HL-60/S4 (cell line): ENCODE data around the gene MRGPRE.

Experiments
- in situ Hi-C: fragments of 300-500 bp; cut with MboI; formaldehyde crosslinking; loops from 2 replicates; pipeline ENCODE4 v1.14.3; 2022; ENCODE audit warnings: low sequenced_read_pairs

The MRGPRE gene

DNA sequence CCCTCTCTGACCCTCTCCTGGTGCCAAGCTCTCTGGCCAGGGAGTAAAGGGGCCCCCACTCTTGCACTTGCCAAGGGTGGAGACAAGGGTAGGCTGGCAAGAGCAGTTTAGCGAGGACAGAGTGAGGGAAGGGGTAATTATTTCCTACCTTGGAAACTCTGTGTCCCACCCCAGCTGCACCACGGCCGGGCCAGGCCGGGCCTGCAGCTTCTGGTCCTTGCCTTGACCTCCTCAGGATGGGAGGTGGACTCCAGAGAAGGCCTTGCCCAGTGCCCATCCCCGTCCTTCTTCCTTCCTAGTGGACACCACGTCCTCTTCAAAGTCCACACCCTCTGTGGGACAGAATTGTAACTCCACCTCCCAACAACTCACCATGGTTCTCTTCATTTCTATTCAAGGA lies 48.7 kb downstream of the MRGPRE start:
- in situ Hi-C loops, result no loop called here

DNA sequence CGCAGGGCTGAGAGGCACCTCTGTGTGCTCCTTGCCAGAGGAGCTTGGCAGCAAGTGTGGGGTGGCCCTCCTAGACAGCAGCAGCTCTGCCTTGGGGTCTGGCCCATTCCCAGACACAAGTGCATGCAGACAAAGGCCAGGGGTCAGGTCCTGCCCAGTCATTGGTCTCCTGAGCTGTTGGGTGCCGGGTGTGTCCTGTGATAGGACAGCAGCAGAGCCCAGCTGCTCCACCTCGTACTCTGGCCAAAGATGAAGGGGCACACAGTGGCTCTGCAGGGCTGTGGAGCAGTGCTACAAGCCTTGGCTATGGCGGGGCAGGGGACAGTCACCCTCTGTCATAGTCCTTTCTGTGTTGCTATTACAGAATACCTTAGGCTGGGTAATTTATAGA lies 49.8 kb downstream of the MRGPRE start:
- in situ Hi-C loops, result no loop called here

DNA sequence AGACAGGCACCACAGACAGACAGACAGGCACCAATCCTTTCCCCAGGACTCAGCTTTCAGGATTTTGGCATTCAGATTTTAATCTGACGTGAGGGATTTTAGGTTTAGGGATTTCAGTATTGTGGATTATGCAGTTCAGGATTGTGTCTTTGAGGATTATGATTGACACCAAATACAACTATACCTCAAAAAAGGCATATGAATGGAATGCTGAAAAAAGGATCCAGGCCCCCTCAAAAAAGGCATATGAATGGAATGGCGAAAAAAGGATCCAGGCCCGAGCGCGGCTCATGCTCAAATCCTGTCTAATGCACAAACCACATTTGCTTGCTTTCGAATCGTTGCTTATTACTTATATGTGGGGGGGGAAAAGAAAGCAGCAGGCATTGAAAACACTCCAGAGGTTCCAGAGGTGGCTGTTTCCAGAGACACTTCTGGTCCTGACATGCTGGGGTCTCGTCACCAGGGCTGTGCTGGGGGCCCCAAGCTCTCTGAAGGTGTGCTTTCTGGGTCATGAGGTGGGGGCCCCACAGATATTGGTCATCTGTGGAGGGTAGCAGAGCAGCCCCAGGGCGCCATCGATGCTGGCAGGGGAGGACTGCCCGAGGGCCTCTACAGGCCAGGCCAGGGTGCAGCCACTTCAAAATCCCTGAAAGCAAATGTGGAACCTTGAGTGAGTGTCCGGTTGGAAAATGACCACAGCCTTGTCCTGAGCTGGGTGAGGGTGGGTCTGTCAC lies 50.3 kb downstream of the MRGPRE start:
- in situ Hi-C loops, result no loop called here

DNA sequence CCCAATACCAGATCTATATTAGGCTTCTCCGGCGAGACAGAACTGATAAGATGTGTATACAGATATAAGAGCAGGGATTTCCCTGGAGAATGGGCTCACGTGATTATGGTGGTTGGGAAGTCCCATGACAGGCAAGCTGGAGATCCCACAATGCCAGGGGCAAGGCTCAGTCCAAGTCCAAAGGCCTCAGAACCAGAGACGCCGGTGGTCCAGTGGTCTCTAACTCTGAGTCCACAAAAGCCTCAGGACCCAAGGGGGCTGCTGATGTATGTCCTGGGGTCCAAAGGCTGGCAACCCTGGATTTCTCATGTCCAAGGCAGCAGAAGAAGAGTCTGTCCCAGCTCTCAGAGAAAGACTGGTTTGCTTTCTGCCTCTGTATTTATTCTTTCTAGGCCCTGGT lies 51.3 kb downstream of the MRGPRE start:
- in situ Hi-C loops, result no loop called here

DNA sequence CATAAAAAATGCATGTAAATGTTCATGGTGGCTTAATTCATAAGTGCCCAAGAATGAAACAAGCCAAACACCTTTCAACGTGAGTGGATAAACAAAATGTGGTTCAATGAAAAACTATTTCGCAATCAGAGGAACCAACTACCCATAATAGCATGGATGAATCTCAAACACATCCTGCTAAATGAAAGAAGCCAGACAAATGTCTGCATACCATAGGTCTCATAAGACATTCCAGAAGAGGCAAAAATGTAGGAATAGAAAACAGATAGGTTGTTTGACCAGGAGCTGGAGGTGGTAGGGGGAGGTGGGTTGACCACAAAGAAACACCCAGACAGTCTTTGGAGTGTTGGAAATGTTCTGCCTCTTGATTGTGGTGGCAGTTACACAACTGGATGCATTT lies 53.9 kb downstream of the MRGPRE start:
- in situ Hi-C loops, result no loop called here

DNA sequence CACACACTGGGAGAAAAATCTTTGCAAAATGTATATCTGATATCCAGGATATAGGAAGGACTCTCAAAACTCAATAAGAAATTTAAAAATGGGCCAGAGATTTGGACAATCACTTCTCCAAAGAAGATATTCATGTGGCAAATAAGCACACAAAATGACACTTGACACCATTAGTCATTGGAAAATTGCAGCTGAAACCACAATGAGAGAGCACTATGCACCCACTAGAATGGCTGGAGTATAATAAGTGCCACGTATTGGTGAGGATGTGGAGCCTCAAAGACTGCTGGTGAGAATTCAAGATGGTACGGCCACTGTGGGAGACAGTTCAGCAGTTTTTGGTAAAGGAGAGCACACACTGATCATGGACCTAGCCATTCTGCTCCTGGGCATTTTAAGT lies 54.3 kb downstream of the MRGPRE start:
- in situ Hi-C loops, result no loop called here
